C4-2B (cell line): ENCODE data around the gene TSSK6.

Experiments
- CTCF ChIP-seq: fragments of 450-650 bp; conservative IDR thresholded peaks from 2 replicates; pipeline ENCODE4 v1.5.1; 2017; ENCODE audit warnings: mild to moderate bottlenecking
- ZFX ChIP-seq: fragments of 450-650 bp; IDR thresholded peaks from 2 replicates; pipeline ENCODE4 v1.6.1; 2017

GRCh38 chr19:19480688-19481087 is 34.7 kb downstream of the TSSK6 start:
- no peak for TF ChIP-seq CTCF
- no peak for TF ChIP-seq ZFX
